Measurements from ENCODE around the gene TOMM34.

The TOMM34 gene

GRCh38 chr20:44960103-44960852 lies at the start of gene TOMM34:
Gene TOMM34, minus strand, starts transcription at chr20:44960397. Its CDS starts 64 bp downstream, at chr20:44960333.
- peak; percentile 92 for DNase-seq

DNA sequence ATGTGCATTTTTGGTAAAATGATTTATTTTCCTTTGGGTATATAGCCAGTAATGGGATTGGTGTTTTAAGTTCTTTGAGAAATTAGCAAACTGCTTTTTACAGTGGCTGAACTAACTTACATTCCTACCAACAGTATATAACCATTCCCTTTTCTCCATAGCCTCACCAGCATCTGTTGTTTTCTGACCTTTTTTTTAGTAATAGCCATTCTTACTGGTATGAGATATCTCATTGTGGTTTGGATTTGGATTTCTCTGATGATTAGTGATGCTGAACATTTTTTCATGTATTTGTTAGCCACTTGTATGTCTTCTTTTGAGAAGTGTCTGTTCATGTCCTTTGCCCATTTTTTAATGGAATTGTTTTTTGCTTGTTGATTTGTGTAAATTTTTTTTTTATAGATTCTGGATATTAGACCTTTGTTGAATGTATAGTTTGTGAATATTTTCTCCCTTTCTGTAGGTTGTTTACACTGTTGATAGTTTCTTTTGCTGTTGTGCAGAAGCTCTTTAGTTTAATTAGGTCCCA lies 48.4 kb upstream of the TOMM34 start:
- no peak for DNase-seq

GRCh38 chr20:44997668-44998067 lies 37.5 kb upstream of the TOMM34 start:
- DNase-seq, result no peak

DNA sequence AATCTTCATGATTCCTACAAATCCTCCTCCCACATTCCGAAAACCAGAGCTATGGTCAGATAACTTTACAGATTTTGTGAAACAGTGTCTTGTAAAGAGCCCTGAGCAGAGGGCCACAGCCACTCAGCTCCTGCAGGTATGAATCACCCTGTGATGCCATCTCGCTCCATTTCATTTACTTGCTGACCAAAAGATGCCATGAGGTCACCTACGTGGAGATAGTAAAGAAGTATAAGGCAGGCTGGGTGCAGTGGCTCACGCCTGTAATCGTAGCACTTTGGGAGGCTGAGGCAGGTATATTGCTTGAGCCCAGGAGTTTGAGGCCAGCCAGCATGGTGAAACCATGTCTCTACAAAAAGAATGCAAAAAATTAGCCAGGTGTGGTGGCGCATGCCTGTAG lies 37.0 kb upstream of the TOMM34 start:
- DNase-seq, result no peak

GRCh38 chr20:44993343-44993742 lies 33.1 kb upstream of the TOMM34 start:
- peak; percentile 5 for DNase-seq

- DNase-seq, result no peak
These were observed 30.8 kb upstream of the TOMM34 start for GRCh38 chr20:44990957-44991356.

DNA sequence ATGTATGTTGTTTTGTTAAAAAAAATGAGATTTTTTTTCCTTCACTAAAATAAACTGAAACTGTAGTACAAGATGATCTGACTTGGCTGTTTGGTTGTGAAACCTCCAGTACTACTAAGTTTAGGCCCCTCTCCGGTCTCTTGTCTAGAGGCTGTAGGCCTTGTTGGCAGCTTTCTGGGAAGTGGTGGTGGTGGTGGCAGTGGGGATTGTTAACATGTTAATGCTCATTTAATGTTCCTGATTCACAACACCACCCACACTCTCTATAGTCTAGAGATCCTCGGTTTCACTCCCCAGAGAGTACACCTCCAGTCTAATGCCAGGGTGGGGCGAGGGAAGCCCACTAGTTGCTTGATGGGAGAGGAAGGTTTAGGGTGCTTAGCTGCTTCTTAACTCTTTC lies 30.2 kb upstream of the TOMM34 start:
- peak; percentile 74 for DNase-seq

GRCh38 chr20:44988631-44989171 lies 28.5 kb upstream of the TOMM34 start:
- no peak for DNase-seq

DNA sequence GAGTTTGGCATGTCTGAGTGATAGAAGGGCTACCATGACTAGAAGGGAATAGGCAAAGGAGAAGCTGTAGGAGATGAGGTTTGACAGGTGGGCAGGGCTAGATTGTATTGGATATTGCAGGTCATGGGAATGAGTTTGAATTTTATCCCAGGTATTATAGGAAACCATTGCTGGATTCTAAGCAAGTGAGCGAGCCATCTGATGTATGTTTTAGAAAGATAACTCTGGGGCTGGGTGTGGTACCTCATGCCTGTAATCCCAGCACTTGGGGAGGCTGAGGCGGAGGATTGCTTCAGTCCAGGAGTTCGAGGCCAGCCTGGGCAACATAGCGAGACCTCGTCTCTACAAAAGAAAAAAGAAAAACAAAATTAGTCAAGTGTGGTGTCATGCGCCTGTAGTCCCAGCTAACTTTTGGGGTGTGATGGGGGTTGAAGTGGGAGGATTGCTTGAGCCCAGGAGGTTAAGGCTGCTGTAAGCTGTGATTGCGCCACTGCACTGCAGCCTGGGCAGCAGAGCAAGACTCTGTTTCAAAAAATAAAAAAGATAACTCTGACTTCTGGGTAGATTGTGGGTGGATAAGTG lies 23.0 kb upstream of the TOMM34 start:
- DNase-seq, result no peak

DNA sequence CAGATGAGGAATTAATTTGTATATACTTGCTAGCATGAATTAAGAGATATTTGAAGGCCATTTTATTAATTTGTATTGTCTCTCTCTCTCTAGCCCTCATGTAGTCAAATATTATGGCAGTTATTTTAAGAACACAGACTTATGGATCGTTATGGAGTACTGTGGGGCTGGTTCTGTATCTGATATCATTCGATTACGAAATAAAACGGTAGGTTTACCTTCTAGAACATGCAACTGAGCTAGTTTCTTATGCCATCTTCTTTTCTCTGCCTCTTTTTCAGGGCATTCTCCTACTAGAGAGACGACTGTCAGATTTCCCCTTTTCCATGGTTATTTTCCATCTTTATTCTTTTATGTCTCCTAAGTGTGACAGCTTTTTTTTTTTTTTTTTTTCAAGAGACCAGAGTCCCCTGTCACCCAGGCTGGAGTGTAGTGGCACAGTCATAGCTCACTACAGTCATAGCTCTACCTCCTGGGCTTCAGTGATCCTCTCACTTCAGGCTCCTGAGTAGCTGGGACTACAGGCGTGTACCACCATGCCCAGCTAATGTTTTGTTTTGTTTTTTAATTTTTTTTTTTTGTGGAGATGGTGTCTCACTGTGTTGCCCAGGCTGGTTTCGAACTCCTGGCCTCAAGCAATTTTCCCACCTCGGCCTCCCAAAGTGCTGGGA lies 21.7 kb upstream of the TOMM34 start:
- no peak for DNase-seq

- peak; percentile 94 for DNase-seq
These were observed 19.0 kb upstream of the TOMM34 start for GRCh38 chr20:44979090-44979621.

- DNase-seq, result no peak
These were observed 16.5 kb upstream of the TOMM34 start for GRCh38 chr20:44976698-44977097.

- no peak for DNase-seq
These were observed 12.9 kb upstream of the TOMM34 start for GRCh38 chr20:44973053-44973452.

DNA sequence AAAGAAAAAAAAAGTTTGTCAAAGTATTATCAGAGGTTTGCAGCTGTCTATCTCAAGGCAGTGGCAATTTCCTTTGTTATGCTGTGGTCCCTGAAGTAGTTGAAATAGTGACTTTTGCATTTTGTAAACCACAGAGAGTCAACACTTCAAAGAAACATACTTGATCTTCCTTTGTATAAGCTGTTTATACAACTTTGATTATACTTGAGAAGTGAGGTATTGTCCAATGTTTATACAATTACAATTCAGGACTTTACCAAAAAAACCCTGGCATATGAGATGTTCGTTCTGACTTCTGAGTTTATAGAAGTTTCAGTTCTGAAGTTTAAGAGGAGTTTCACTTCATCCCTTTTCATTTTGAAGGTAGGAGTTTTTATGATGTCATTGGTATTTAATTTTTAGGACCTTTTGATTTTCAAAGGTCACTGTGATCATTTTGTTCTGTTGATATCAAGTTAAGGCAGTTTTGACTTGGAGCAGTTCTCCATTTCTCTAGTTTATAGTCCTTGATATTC lies 10.1 kb upstream of the TOMM34 start:
- peak; percentile 23 for DNase-seq

DNA sequence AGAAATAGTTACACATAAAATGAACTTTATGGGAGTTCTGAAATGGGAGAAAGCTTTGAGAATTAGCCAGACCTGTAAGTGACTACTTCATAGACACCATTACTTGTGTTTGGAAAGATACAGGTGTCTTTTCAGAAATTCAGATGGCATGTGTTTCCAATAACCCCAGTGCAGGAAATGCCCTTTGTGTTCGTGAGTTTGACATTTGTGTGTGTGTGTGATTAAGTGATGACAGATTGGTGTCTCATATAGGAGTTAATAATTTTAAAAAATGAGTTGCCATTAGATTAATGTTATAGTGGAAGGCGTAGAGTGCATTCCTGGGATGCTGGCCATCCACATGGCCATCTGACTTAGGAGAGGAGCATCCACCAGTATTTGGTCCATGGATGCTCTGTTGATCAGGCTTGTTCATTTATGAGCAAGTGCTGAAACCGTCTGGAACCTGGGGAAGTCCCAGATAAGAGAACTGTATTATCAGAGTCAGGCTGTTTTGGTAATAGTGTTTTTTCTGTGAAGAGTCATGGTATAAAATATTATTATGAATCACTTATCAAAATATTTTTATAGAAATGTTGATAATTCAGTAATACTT lies 9.2 kb upstream of the TOMM34 start:
- no peak for DNase-seq

GRCh38 chr20:44967207-44967807 lies 7.1 kb upstream of the TOMM34 start:
- DNase-seq, result peak; percentile 78

- DNase-seq, result peak; percentile 91
These were observed 6.1 kb upstream of the TOMM34 start, which contains the start of gene STK4 for GRCh38 chr20:44966030-44966961. Gene STK4, plus strand, starts transcription at chr20:44966512. Its CDS starts 57 bp downstream, at chr20:44966569.

GRCh38 chr20:44965651-44966029 lies 5.4 kb upstream of the TOMM34 start:
- DNase-seq, result no peak

- no peak for DNase-seq
These were observed 3.4 kb upstream of the TOMM34 start for GRCh38 chr20:44963325-44964215.

- DNase-seq, result no peak
These were observed 2.3 kb upstream of the TOMM34 start for GRCh38 chr20:44962483-44962882.
